Tibial nerve (tissue), 3 donors: Measurements from ENCODE around the gene UBE2J2.

Experiments used
- POLR2A ChIP-seq, 2 donors: fragments of 450-650 bp; IDR thresholded peaks; one replicate each; pipeline ENCODE4 v1.6.1; 2017; ENCODE audit warnings: antibody characterized with exemption in 2 of 2, mild to moderate bottlenecking in 2 of 2, moderate library complexity in 2 of 2
- TF ChIP-seq, protein P1 (sequence below), 5 experiments: fragments of 200-600 bp in 3 of 5; fragments of 450-650 bp in 2 of 5; sonication (generic) in 3 of 5; IDR thresholded peaks; one replicate each; pipeline ENCODE4 v1.5.1; 2016 to 2019; ENCODE audit warnings: antibody characterized with exemption in 5 of 5, mild to moderate bottlenecking in 3 of 5, moderate library complexity in 2 of 5

DNA sequence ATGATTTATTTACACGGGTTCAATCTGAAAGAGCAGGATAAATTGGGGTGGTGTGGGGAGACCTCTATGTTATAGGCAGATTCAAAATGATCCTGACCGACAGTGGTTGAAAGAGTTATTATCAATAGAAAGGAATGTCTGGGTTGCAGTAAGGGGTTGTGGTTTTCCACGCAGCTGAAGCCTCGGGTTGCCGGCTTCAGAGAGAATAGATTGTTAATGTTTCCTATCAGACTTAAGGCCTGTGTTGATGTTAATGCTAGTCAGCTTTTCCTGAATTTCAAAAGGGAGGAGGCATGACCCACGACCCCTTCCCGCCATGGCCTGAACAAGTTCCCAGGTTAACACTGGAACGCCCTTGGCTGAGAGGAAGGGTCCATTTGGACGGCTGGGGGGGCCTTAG, 2.2 kb upstream of the UBE2J2 start:
- TF ChIP-seq, protein P1, sequence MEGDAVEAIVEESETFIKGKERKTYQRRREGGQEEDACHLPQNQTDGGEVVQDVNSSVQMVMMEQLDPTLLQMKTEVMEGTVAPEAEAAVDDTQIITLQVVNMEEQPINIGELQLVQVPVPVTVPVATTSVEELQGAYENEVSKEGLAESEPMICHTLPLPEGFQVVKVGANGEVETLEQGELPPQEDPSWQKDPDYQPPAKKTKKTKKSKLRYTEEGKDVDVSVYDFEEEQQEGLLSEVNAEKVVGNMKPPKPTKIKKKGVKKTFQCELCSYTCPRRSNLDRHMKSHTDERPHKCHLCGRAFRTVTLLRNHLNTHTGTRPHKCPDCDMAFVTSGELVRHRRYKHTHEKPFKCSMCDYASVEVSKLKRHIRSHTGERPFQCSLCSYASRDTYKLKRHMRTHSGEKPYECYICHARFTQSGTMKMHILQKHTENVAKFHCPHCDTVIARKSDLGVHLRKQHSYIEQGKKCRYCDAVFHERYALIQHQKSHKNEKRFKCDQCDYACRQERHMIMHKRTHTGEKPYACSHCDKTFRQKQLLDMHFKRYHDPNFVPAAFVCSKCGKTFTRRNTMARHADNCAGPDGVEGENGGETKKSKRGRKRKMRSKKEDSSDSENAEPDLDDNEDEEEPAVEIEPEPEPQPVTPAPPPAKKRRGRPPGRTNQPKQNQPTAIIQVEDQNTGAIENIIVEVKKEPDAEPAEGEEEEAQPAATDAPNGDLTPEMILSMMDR (IDR thresholded peaks at IDR 0.05) = no peak
- no peak for TF ChIP-seq POLR2A (IDR thresholded peaks at IDR 0.05)
